H1 (cell line): ENCODE measurements around the gene ZNF423. TPM values are rescaled to one million over a fixed set of nuclear protein-coding genes. Genes with fewer than 3 reads are reported as not detected.
A peak's percentile ranks its signal among the peaks of the same experiment; 100 is the strongest.

Experiments used
- CTCF ChIA-PET: fragments of 300-600 bp; sonication (Branson Sonifier 250); formaldehyde crosslinking; loops from one replicate; lab custom pipeline; 2021; ENCODE audit not compliant: partially characterized antibody; lab: Charles Lee
- POLR2A ChIA-PET: fragments of 300-600 bp; sonication (Branson Sonifier 250); formaldehyde crosslinking; loops from one replicate; lab custom pipeline; 2021; ENCODE audit warnings: inconsistent platforms; ENCODE audit not compliant: partially characterized antibody; lab: Charles Lee
- DNase-seq, 2 experiments: peaks; one replicate each; pipeline versions ENCODE4 v3.0.0 to v3.0.0-alpha.2; 2010 to 2022; ENCODE audit warnings: low spot score in 2 of 2, low read depth in 1 of 2, mixed read lengths in 1 of 2
- FAIRE-seq: peaks from 2 replicates; lab custom pipeline; 2011; peaks lifted over from hg19 to GRCh38; lab: Jason Lieb, UNC
- H2AFZ ChIP-seq: 2 replicates; pipeline ENCODE4 v1.8.1; 2012; ENCODE audit warnings: low read length, inconsistent platforms
- H2AK5ac ChIP-seq: 2 replicates; pipeline ENCODE4 v1.6.1; 2013; ENCODE audit warnings: low read depth, low read length
- H2BK120ac ChIP-seq: replicated peaks from 2 replicates; pipeline ENCODE3; 2013; ENCODE audit warnings: low read depth, low read length, inconsistent platforms
- H2BK12ac ChIP-seq: 2 replicates; pipeline ENCODE4 v1.6.1; 2013; ENCODE audit warnings: low read depth, low read length
- H2BK15ac ChIP-seq: 2 replicates; pipeline ENCODE4 v1.6.1; 2013; ENCODE audit warnings: low read length
- H2BK20ac ChIP-seq: 2 replicates; pipeline ENCODE4 v1.6.1; 2013; ENCODE audit warnings: low read length
- H2BK5ac ChIP-seq: 2 replicates; pipeline ENCODE4 v1.6.1; 2013; ENCODE audit warnings: low read depth, low read length
- H3K14ac ChIP-seq: 2 replicates; pipeline ENCODE4 v1.6.1; 2013; ENCODE audit warnings: inconsistent platforms; ENCODE audit not compliant: insufficient read length
- H3K18ac ChIP-seq: 2 replicates; pipeline ENCODE4 v1.6.1; 2013; ENCODE audit warnings: low read length; ENCODE audit errors: extremely low read depth
- H3K23ac ChIP-seq: 2 replicates; pipeline ENCODE4 v1.6.1; 2013; ENCODE audit warnings: inconsistent platforms; ENCODE audit not compliant: insufficient read length
- H3K23me2 ChIP-seq: 2 replicates; pipeline ENCODE4 v1.6.1; 2013; ENCODE audit warnings: low read depth, low read length
- H3K27ac ChIP-seq: 2 replicates; pipeline ENCODE4 v1.6.1; 2011; ENCODE audit warnings: low read depth, low read length, inconsistent platforms
- H3K27me3 ChIP-seq, 4 experiments: replicated peaks in 1 of 4; 1 replicate in 1 of 4; 2 replicates in 3 of 4; pipeline versions ENCODE4 v1.6.1 to v1.8.1; 2011 to 2013; ENCODE audit warnings: low read length in 3 of 4, mild to moderate bottlenecking in 3 of 4, inconsistent platforms in 2 of 4, mixed read lengths in 2 of 4, moderate library complexity in 1 of 4; ENCODE audit not compliant: control insufficient read depth in 3 of 4, insufficient read depth in 3 of 4; ENCODE audit errors: extremely low read depth in 1 of 4
- H3K36me3 ChIP-seq, 4 experiments: 2 replicates each; pipeline versions ENCODE4 v1.6.1 to v1.8.1; 2011 to 2013; ENCODE audit warnings: mild to moderate bottlenecking in 4 of 4, low read length in 3 of 4, moderate library complexity in 2 of 4, control low read depth in 1 of 4, inconsistent platforms in 1 of 4; ENCODE audit not compliant: insufficient read depth in 4 of 4, control insufficient read depth in 2 of 4
- H3K4ac ChIP-seq: replicated peaks from 2 replicates; pipeline ENCODE3; 2013; ENCODE audit warnings: low read length, low read depth, mixed read lengths, inconsistent platforms; ENCODE audit not compliant: insufficient read length
- H3K4me1 ChIP-seq, 4 experiments: replicated peaks in 1 of 4; 1 replicate in 1 of 4; 2 replicates in 3 of 4; pipeline versions ENCODE4 v1.6.1 to v1.8.1; 2011 to 2013; ENCODE audit warnings: low read length in 3 of 4, inconsistent platforms in 2 of 4, mixed read lengths in 1 of 4; ENCODE audit not compliant: insufficient read depth in 4 of 4, control insufficient read depth in 3 of 4
- H3K4me2 ChIP-seq, 2 experiments: 2 replicates each; pipeline versions ENCODE4 v1.6.1 to v1.8.1; 2011 to 2013; ENCODE audit warnings: low read depth in 2 of 2, low read length in 2 of 2, control low read depth in 1 of 2, inconsistent platforms in 1 of 2, mild to moderate bottlenecking in 1 of 2; ENCODE audit not compliant: insufficient read depth in 1 of 2
- H3K4me3 ChIP-seq, 4 experiments: fragments of 200-600, 300-600 bp in 1 of 4; sonication (generic), shearing (Covaris generic), sonication (Bioruptor Twin) in 1 of 4; 2 replicates each; pipeline versions ENCODE4 v1.5.1 to v1.8.1; 2011 to 2016; ENCODE audit warnings: low read length in 4 of 4, low read depth in 3 of 4, control low read depth in 2 of 4, inconsistent platforms in 2 of 4, mild to moderate bottlenecking in 2 of 4, mixed read lengths in 1 of 4, moderate library complexity in 1 of 4; ENCODE audit not compliant: insufficient read depth in 2 of 4; ENCODE audit errors: extremely low read depth in 1 of 4
- H3K56ac ChIP-seq: replicated peaks from 2 replicates; pipeline ENCODE3; 2013; ENCODE audit warnings: low read depth, mild to moderate bottlenecking, mixed read lengths, low read length, inconsistent platforms; ENCODE audit not compliant: insufficient read length
- H3K79me1 ChIP-seq: 2 replicates; pipeline ENCODE4 v1.6.1; 2013; ENCODE audit warnings: low read depth, low read length, control low read depth
- H3K79me2 ChIP-seq, 2 experiments: 2 replicates each; pipeline versions ENCODE4 v1.6.1 to v1.8.1; 2012 to 2013; ENCODE audit warnings: low read length in 2 of 2, mild to moderate bottlenecking in 2 of 2, inconsistent platforms in 1 of 2; ENCODE audit not compliant: insufficient read depth in 2 of 2, control insufficient read depth in 1 of 2
- H3K9ac ChIP-seq, 4 experiments: replicated peaks in 1 of 4; 1 replicate in 1 of 4; 2 replicates in 3 of 4; pipeline versions ENCODE4 v1.6.1 to v1.8.1; 2011 to 2013; ENCODE audit warnings: low read depth in 3 of 4, low read length in 3 of 4, control low read depth in 2 of 4, mild to moderate bottlenecking in 2 of 4, moderate library complexity in 2 of 4, inconsistent platforms in 1 of 4; ENCODE audit errors: extremely low read depth in 1 of 4
- H3K9me3 ChIP-seq, 2 experiments: 2 replicates each; pipeline versions ENCODE4 v1.6.1 to v1.8.1; 2012 to 2013; ENCODE audit warnings: mild to moderate bottlenecking in 2 of 2, moderate library complexity in 2 of 2, control low read depth in 1 of 2, inconsistent platforms in 1 of 2, low read depth in 1 of 2, low read length in 1 of 2, mixed read lengths in 1 of 2; ENCODE audit not compliant: insufficient read depth in 2 of 2
- H4K20me1 ChIP-seq, 2 experiments: replicated peaks in 1 of 2; 2 replicates each; pipeline versions ENCODE3 to v1.8.1; 2011 to 2013; ENCODE audit warnings: inconsistent platforms in 2 of 2, low read length in 2 of 2, mild to moderate bottlenecking in 1 of 2; ENCODE audit not compliant: insufficient read depth in 2 of 2, control insufficient read depth in 1 of 2
- H4K5ac ChIP-seq: 2 replicates; pipeline ENCODE4 v1.6.1; 2013; ENCODE audit warnings: low read length, low read depth, mixed read lengths, inconsistent platforms; ENCODE audit not compliant: insufficient read length
- H4K8ac ChIP-seq: 2 replicates; pipeline ENCODE4 v1.8.0; 2013; ENCODE audit warnings: mild to moderate bottlenecking, moderate library complexity, low read length, inconsistent platforms; ENCODE audit not compliant: insufficient read depth; ENCODE audit errors: extremely low read depth
- H4K91ac ChIP-seq: replicated peaks from 2 replicates; pipeline ENCODE3; 2013; ENCODE audit warnings: low read length, mixed read lengths, inconsistent platforms; ENCODE audit not compliant: insufficient read length
- BCL11A ChIP-seq, 2 experiments: IDR thresholded peaks; one replicate each; pipeline ENCODE4 v1.6.1; 2011; ENCODE audit warnings: low read depth in 2 of 2, low read length in 2 of 2, mild to moderate bottlenecking in 2 of 2
- JUN ChIP-seq: IDR thresholded peaks from 2 replicates; pipeline ENCODE4 v1.6.1; 2011; ENCODE audit warnings: low read depth, mild to moderate bottlenecking, improper control_type of control experiment, low read length
- KDM1A ChIP-seq: fragments of 200-600, 300-600 bp; sonication (generic); IDR thresholded peaks from 2 replicates; pipeline ENCODE4 v1.7.1; 2016; ENCODE audit warnings: mild to moderate bottlenecking, low read length, borderline replicate concordance
- SAP30 ChIP-seq: fragments of 300-600 bp; sonication (generic); IDR thresholded peaks from 2 replicates; pipeline ENCODE4 v1.7.1; 2012; ENCODE audit warnings: low read length, moderate library complexity, mild to moderate bottlenecking, inconsistent platforms; ENCODE audit not compliant: insufficient read depth, insufficient replicate concordance
- TBP ChIP-seq: IDR thresholded peaks from 2 replicates; pipeline ENCODE4 v1.6.1; 2011; ENCODE audit warnings: low read depth, low read length, improper control_type of control experiment
- WGBS, 2 experiments: shearing (Covaris generic) in 1 of 2; methylation state at CpG; one replicate each; pipeline versions ENCODE4 v1.1.6 to v1.1.7; 2013 to 2015; ENCODE audit warnings: low lambda C conversion rate in 2 of 2, mixed read lengths in 2 of 2, inconsistent platforms in 1 of 2, low coverage in 1 of 2, missing lambda C conversion rate in 1 of 2; ENCODE audit not compliant: insufficient replicate concordance in 2 of 2, insufficient coverage in 1 of 2, insufficient read length in 1 of 2; ENCODE audit errors: extremely low coverage in 1 of 2, missing lambda C conversion rate in 1 of 2; 5-methylcytosine and 5-hydroxymethylcytosine counted together
- polyA plus RNA-seq, 7 experiments: library from polyadenylated mRNA; depleted of rRNA in 3 of 7; stranded (reverse) in 5 of 7; unstranded in 2 of 7; fragments of >200 nt in 5 of 7; fragments of 200-250 nt in 2 of 7; gene quantifications; 1 replicate in 5 of 7; 2 replicates in 1 of 7; 4 replicates in 1 of 7; pipeline versions ENCODE4 v1.2.1 to v1.2.3, GENCODE V29; 2011 to 2013; ENCODE audit warnings: missing spikeins in 2 of 7, mixed read lengths in 2 of 7
- total RNA-seq: library from RNA; stranded (reverse); fragmentation: NEBNext Ultra II Directional; extraction: Animal tissue kit (Norgen Biotek cat#: 25700); gene quantifications from 2 replicates; pipeline ENCODE4 v1.2.1, GENCODE V29; 2021
- TF ChIP-seq, protein P1 (sequence below): IDR thresholded peaks from 2 replicates; pipeline ENCODE4 v1.6.1; 2011; ENCODE audit warnings: low read depth, mild to moderate bottlenecking, low read length; ENCODE audit not compliant: insufficient read depth

ZNF423 gene
- total and polyA plus RNA-seq, 2 of the 8 experiments (the other 6 are each of a cell fraction or from before 2014, with no cell fraction given), result 38.2 to 52.3 TPM

DNA sequence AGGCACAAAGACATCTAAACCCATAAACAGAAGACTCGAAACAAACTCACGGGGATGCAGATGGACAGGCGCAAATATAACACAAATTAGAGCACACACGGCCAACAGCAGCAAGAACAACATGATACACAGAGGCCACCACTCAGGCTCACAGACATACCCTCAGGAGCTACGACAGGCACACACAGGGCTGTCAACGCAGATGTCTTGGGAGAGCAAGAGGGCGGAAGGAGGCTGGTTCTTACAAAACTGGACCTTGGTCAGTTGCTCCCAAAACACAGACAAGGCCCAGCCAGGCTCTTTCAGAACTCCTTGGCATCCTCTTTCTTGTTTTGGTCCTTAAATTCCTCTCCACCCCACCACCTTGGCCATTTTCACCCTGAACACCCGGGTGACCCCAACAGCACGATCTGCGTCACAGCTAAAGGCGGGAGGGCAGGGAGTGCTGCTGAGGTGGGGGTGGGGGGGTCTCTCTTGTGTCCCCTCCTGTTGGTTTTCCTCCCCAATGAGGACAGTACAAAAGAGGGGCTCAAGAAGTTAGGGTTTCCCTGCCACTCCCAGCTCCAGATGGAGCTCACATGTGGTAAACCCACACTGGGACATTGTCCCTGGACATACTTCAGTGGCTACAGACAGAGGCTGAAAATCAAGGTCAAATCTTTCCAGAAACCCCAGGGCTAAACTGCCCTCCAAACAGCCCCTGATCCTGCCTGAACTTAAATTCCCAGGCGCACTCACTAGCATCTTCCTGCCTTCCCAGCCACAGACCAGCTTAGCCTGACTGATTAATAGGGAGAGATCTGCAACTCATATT lies 261.0 kb downstream of the ZNF423 start:
- no peak overlapping the region for H4K5ac ChIP-seq
- no peak overlapping the region for H3K14ac ChIP-seq
- no peak overlapping the region for H2BK20ac ChIP-seq
- H3K18ac ChIP-seq, result no peak overlapping the region
- H2BK15ac ChIP-seq, result no peak overlapping the region
- peak in 1 of 2 experiments; percentile 41 for DNase-seq
- ChIA-PET CTCF (interaction anchor here (0.6 to 7.2 kb wide), 9 partner anchors 41 to 325 kb away, joined by 3 to 165 read pairs (median 3); no protein-coding TSS in a partner anchor), POLR2A (interaction anchor here (0.9 kb wide), 1 partner anchor 51 kb away, joined by 3 read pairs; no protein-coding TSS in a partner anchor)
- H3K23ac ChIP-seq, result no peak overlapping the region
- H2AK5ac ChIP-seq, result no peak overlapping the region
- no peak overlapping the region for H3K4me2 ChIP-seq
- H3K4me3 ChIP-seq, result no peak overlapping the region
- peaks cover 9 to 26% (median 13%) of the 10 kb centered on the region in 4 experiments for H3K4me1 ChIP-seq
- 91% methylated on average over 12 of the region's 12 CpGs; no CpG with 5 or more reads in 1 of the 2 experiments for WGBS, 2 experiments
- H3K36me3 ChIP-seq, result no peaks in the 10 kb centered on the region
- H3K9ac ChIP-seq, result no peak overlapping the region
- H3K23me2 ChIP-seq, result no peaks in the 10 kb centered on the region; the same call in 1 of the 2 replicates
- H3K56ac ChIP-seq, result no peak overlapping the region
- no peak overlapping the region for H2BK5ac ChIP-seq
- H4K8ac ChIP-seq, result no peak overlapping the region
- peaks cover 5% of the 10 kb centered on the region; the same call in 1 of the 2 replicates for H3K79me1 ChIP-seq
- 0 out of 2 replicates have a peak overlapping the region, but pooled peaks have one; percentile 7 for H3K27ac ChIP-seq
- H3K9me3 ChIP-seq, result no peaks in the 10 kb centered on the region
- H3K79me2 ChIP-seq, result peaks cover 0 to 14% of the 10 kb centered on the region in 2 experiments; a peak in 1 of 4 replicates
- no peak overlapping the region; the same call in 1 of the 2 replicates for H2BK12ac ChIP-seq
- no peak overlapping the region for H2AFZ ChIP-seq
- TF ChIP-seq, protein P1, sequence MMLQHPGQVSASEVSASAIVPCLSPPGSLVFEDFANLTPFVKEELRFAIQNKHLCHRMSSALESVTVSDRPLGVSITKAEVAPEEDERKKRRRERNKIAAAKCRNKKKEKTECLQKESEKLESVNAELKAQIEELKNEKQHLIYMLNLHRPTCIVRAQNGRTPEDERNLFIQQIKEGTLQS, result no peak
- no peak for TF ChIP-seq SAP30
- no peak for TF ChIP-seq TBP
- no peak for TF ChIP-seq BCL11A (IDR thresholded peaks at IDR 0.05; ENCODE audit: low read depth in 2 of 2, low read length in 2 of 2)
- TF ChIP-seq KDM1A, result no peak
- TF ChIP-seq JUN, result no peak
- no peak for FAIRE-seq
- H4K20me1 ChIP-seq, result no peaks in the 10 kb centered on the region
- H3K4ac ChIP-seq, result no peak overlapping the region
- H2BK120ac ChIP-seq, result no peak overlapping the region
- H3K27me3 ChIP-seq, result no peaks in the 10 kb centered on the region
- H4K91ac ChIP-seq, result no peak overlapping the region
